PC-3 (cell line): Measurements from ENCODE around the gene POLR2J. TPM values are rescaled to one million over a fixed set of nuclear protein-coding genes. Genes with fewer than 3 reads are reported as not detected.
A peak's percentile ranks its signal among the peaks of the same experiment; 100 is the strongest.

ENCODE experiments used
- ATAC-seq: fragments of 200-7000 bp; cut with Tn5 transposase; 2 replicates; pipeline ENCODE4 v1.9.1; 2020; ENCODE audit warnings: mild to moderate bottlenecking, moderate library complexity
- BruUV-seq: library from RNA; stranded (reverse); fragments of 400-500 nt; replicated peaks from 2 replicates; lab custom pipeline; 2021; lab: Mats Ljungman, UMichigan
- CTCF ChIA-PET: fragments of 300-600 bp; sonication (Branson Sonifier 250); formaldehyde crosslinking; loops from one replicate; lab custom pipeline; 2022; ENCODE audit warnings: antibody characterized with exemption; lab: Charles Lee
- POLR2A ChIA-PET: fragments of 300-600 bp; sonication (Branson Sonifier 250); formaldehyde crosslinking; loops from one replicate; lab custom pipeline; 2022; ENCODE audit warnings: antibody characterized with exemption; ENCODE audit not compliant: unreplicated experiment; lab: Charles Lee
- DNase-seq: peaks from one replicate; pipeline ENCODE4 v3.0.0-alpha.2; 2015
- H2AFZ ChIP-seq: fragments of 300-600 bp; sonication (generic); 2 replicates; pipeline ENCODE4 v1.6.0; 2016; ENCODE audit warnings: antibody characterized with exemption, low read length
- H3F3A ChIP-seq: fragments of 300-600 bp; sonication (generic); one replicate; pipeline ENCODE4 v1.6.0; 2017; ENCODE audit warnings: antibody characterized with exemption, low read length, control low read depth, mild to moderate bottlenecking; ENCODE audit not compliant: unreplicated experiment
- H3K27ac ChIP-seq: fragments of 300-600 bp; sonication (generic); 2 replicates; pipeline ENCODE4 v1.5.1; 2016; ENCODE audit warnings: mild to moderate bottlenecking, low read length
- H3K27me3 ChIP-seq: fragments of 300-600 bp; sonication (generic); 2 replicates; pipeline ENCODE4 v1.6.1; 2016; ENCODE audit warnings: low read length, mixed read lengths
- H3K36me3 ChIP-seq: fragments of 300-600 bp; sonication (generic); 2 replicates; pipeline ENCODE4 v1.6.1; 2016; ENCODE audit warnings: low read depth, mixed run types, low read length, mixed read lengths
- H3K4me1 ChIP-seq: fragments of 300-600 bp; sonication (generic); 2 replicates; pipeline ENCODE4 v1.5.1; 2016; ENCODE audit warnings: low read length; ENCODE audit not compliant: insufficient read depth
- H3K4me2 ChIP-seq: fragments of 300-600 bp; sonication (generic); 2 replicates; pipeline ENCODE4 v1.6.0; 2016; ENCODE audit warnings: low read length
- H3K4me3 ChIP-seq: fragments of 300-600 bp; sonication (generic); 2 replicates; pipeline ENCODE4 v1.5.1; 2016; ENCODE audit warnings: mild to moderate bottlenecking, low read length, mixed read lengths
- H3K79me2 ChIP-seq: fragments of 300-600 bp; sonication (generic); 2 replicates; pipeline ENCODE4 v1.6.1; 2017; ENCODE audit warnings: low read length, mixed read lengths
- H3K9ac ChIP-seq: fragments of 300-600 bp; sonication (generic); 2 replicates; pipeline ENCODE4 v1.6.0; 2016; ENCODE audit warnings: mild to moderate bottlenecking, low read length
- H3K9me2 ChIP-seq: fragments of 300-600 bp; sonication (generic); replicated peaks from 2 replicates; pipeline ENCODE4 v1.6.1; 2016; ENCODE audit warnings: mixed run types, low read length, mixed read lengths
- H3K9me3 ChIP-seq: fragments of 300-600 bp; sonication (generic); 2 replicates; pipeline ENCODE4 v1.6.1; 2016; ENCODE audit warnings: low read length, mixed read lengths
- H4K20me1 ChIP-seq: fragments of 300-600 bp; sonication (generic); 2 replicates; pipeline ENCODE4 v1.6.1; 2016; ENCODE audit warnings: low read length, mixed read lengths
- EZH2 ChIP-seq: fragments of 300-600 bp; sonication (generic); IDR thresholded peaks from one replicate; pipeline ENCODE4 v1.6.1; 2017; ENCODE audit warnings: antibody characterized with exemption, mild to moderate bottlenecking, low read length; ENCODE audit not compliant: unreplicated experiment
- EZH2phosphoT487 ChIP-seq: fragments of 300-600 bp; sonication (generic); IDR thresholded peaks from 2 replicates; pipeline ENCODE4 v1.6.1; 2018; ENCODE audit warnings: mild to moderate bottlenecking, antibody characterized with exemption, low read length, borderline replicate concordance
- intact Hi-C: fragments of 100-400 bp; cut with micrococcal nuclease; formaldehyde crosslinking; loops from 2 replicates; pipeline ENCODE4 v1.9.0; 2023
- total RNA-seq: library from RNA; depleted of rRNA; stranded (reverse); fragments of >200 nt; gene quantifications from 2 replicates; pipeline ENCODE4 v1.2.3, GENCODE V29; 2014
- TF ChIP-seq, protein P1 (sequence below): fragments of 300-600 bp; sonication (generic); conservative IDR thresholded peaks from 2 replicates; pipeline ENCODE4 v1.5.1; 2017; ENCODE audit warnings: antibody characterized with exemption, low read depth, mild to moderate bottlenecking, low read length

POLR2J gene
- total RNA-seq, 1 experiment from 2014 or later = 101 TPM

DNA sequence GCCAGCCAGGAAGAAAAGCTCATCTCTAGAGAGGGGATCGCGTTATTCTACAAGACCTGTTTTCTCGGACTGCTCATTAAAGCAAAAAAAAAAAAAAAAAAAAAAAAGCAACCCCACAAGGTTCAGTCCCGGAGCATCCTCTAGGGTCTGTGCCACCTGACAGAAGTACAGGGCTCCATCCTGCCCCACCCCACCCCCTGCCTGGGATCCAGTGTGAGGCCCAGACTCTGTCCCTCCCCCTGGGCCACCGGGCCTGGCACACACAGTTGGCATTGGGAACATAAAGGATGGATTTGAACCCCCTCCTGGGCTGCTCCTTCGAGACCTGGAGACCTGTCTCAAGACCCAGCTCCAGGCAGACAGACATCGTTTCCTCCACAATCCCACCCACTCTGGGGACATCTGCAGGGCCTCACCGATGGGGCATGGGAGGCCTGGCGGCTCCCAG, 44.7 kb downstream of the POLR2J start:
- TF ChIP-seq EZH2 (no peak), EZH2phosphoT487 (no peak)
- TF ChIP-seq, protein P1, sequence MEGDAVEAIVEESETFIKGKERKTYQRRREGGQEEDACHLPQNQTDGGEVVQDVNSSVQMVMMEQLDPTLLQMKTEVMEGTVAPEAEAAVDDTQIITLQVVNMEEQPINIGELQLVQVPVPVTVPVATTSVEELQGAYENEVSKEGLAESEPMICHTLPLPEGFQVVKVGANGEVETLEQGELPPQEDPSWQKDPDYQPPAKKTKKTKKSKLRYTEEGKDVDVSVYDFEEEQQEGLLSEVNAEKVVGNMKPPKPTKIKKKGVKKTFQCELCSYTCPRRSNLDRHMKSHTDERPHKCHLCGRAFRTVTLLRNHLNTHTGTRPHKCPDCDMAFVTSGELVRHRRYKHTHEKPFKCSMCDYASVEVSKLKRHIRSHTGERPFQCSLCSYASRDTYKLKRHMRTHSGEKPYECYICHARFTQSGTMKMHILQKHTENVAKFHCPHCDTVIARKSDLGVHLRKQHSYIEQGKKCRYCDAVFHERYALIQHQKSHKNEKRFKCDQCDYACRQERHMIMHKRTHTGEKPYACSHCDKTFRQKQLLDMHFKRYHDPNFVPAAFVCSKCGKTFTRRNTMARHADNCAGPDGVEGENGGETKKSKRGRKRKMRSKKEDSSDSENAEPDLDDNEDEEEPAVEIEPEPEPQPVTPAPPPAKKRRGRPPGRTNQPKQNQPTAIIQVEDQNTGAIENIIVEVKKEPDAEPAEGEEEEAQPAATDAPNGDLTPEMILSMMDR = no peak

DNA sequence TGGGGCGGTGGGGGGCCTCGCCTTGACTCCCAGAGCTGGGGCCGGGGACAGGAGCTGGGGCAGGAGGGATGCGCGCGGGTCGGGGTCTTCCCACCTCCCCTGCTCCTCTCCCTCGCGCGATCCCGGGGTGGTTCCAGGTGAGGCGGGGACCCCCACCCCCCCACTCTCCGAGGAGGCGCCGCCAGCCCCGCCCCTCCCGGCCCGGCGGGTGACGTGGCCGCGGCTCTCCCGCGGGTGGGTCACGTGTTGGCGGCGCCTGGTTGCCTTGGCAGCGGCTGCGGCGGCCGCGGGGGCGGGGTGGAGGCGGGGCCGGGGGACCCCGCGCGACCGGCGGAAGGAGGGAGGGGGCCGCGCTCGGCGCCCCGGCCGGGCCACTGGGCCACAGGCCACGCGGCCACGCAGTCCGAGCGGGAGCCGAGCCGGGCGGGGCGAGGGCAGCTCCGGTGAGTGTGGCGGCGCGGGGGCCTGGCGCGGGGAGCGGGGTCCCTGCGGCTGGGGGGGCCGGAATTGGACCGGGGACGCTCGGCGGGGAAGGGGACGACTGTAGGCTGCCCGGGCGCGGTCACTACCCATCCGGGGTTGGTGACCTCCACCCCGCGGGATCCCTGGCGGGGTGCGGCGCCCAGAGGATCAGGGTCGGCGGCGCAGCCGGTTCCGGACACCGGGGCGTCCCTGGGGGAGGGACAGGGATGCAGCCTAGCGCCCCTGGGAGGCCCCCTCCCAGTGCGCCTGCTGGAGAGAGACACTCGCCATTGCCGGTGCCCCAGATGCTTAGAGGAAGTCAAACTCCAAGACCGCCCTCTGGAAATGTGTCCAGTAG, 45.3 kb downstream of the POLR2J start, which contains the start of gene ORAI2:
ORAI2 (plus strand) TSS at position 357 of the 820 bp plus-strand sequence. CDS start 5,382 bp downstream, outside the sequence.
- Histone ChIP-seq H3K9ac (peak within 1 kb of the TSS; percentile 75), H3F3A (peaks cover 6% of the 10 kb centered on the region), H3K4me2 (peak within 1 kb of the TSS; percentile 94), H3K27me3 (no peaks in the 10 kb centered on the region), H3K36me3 (no peaks in the 10 kb centered on the region), H3K9me3 (no peaks in the 10 kb centered on the region), H3K79me2 (no peaks in the 10 kb centered on the region), H3K9me2 (no peaks in the 10 kb centered on the region), H2AFZ (peak within 1 kb of the TSS; percentile 84), H3K27ac (no peak within 1 kb of the TSS), H3K4me3 (peak within 1 kb of the TSS; percentile 82), H4K20me1 (no peaks in the 10 kb centered on the region), H3K4me1 (peaks cover 15% of the 10 kb centered on the region)
- CTCF ChIA-PET = interaction anchor here (0.6 kb wide), 1 partner anchor 17 kb away, joined by 6 read pairs; no protein-coding TSS in a partner anchor
- BruUV-seq = no TSS peak
- DNase-seq = peak; percentile 58
- intact Hi-C loops = no loop called here
- peak; percentile 49 for ATAC-seq
- TF ChIP-seq EZH2phosphoT487 (no peak), EZH2 (no peak)
- TF ChIP-seq, protein P1 = no peak
- POLR2A ChIA-PET = interaction anchor here (0.6 kb wide), 2 partner anchors 17 to 227 kb away, joined by 3 to 6 read pairs; no protein-coding TSS in a partner anchor

More for the DNA sequence above, 44.7 kb downstream of the POLR2J start:
- no peaks in the 10 kb centered on the region for H3K36me3 ChIP-seq
- peak overlapping the region; percentile 75 for H3K9ac ChIP-seq
- H2AFZ ChIP-seq = peak overlapping the region; percentile 84
- ChIA-PET CTCF (interaction anchor here (0.6 kb wide), 1 partner anchor 16 kb away, joined by 6 read pairs; no protein-coding TSS in a partner anchor), POLR2A (interaction anchor here (0.6 kb wide), 2 partner anchors 16 to 228 kb away, joined by 3 to 6 read pairs; no protein-coding TSS in a partner anchor)
- ATAC-seq (peak; percentile 13), DNase-seq (peak; percentile 9)
- no peaks in the 10 kb centered on the region for H3K79me2 ChIP-seq
- BruUV-seq = TSS peak; percentile 36
- intact Hi-C loops = no loop called here
- peaks cover 6% of the 10 kb centered on the region for H3F3A ChIP-seq
- H3K4me3 ChIP-seq = peak overlapping the region; percentile 82
- no peaks in the 10 kb centered on the region for H3K9me3 ChIP-seq
- peaks cover 15% of the 10 kb centered on the region for H3K4me1 ChIP-seq
- H4K20me1 ChIP-seq = no peaks in the 10 kb centered on the region
- no peak overlapping the region for H3K27ac ChIP-seq
- H3K4me2 ChIP-seq = peak overlapping the region; percentile 94
- H3K9me2 ChIP-seq = no peaks in the 10 kb centered on the region
- H3K27me3 ChIP-seq = no peaks in the 10 kb centered on the region
